Stomach (tissue), 4 donors: ENCODE results near the gene TSPAN14.

Source experiments
- CTCF ChIP-seq, 7 experiments: fragments of 450-650 bp in 4 of 7; fragments of 200-600 bp in 3 of 7; sonication (generic) in 3 of 7; IDR thresholded peaks; one replicate each; pipeline ENCODE4 v1.5.1; 2016 to 2019; ENCODE audit warnings: antibody characterized with exemption in 7 of 7, control low read depth in 2 of 7, mild to moderate bottlenecking in 1 of 7
- EP300 ChIP-seq: sonication (generic); formaldehyde crosslinking; IDR thresholded peaks from one replicate; pipeline ENCODE4 v1.6.1; 2017; ENCODE audit warnings: antibody characterized with exemption
- POLR2A ChIP-seq, 4 donors: fragments of 450-650 bp; IDR thresholded peaks; one replicate each; pipeline ENCODE4 v1.6.1; 2016; ENCODE audit warnings: antibody characterized with exemption in 4 of 4, control low read depth in 2 of 4, mild to moderate bottlenecking in 1 of 4, moderate library complexity in 1 of 4

GRCh38 chr10:80408242-80409101 is 45.6 kb upstream of the TSPAN14 start, which contains the start of gene PRXL2A:
- TF ChIP-seq EP300: no peak
- no peak for TF ChIP-seq CTCF (IDR thresholded peaks at IDR 0.05)
- no peak for TF ChIP-seq POLR2A (IDR thresholded peaks at IDR 0.05)
